Calu3 (cell line): ENCODE results near the gene SCN3B. TPM values are rescaled to one million over a fixed set of nuclear protein-coding genes. Genes with fewer than 3 reads are reported as not detected.

ENCODE experiments used
- BruUV-seq: library from RNA; stranded (reverse); fragments of 400-500 nt; replicated peaks from 2 replicates; lab custom pipeline; 2021; lab: Mats Ljungman, UMichigan
- CTCF ChIA-PET: fragments of 300-600 bp; sonication (Branson Sonifier 250); formaldehyde crosslinking; loops from one replicate; lab custom pipeline; 2022; ENCODE audit warnings: antibody characterized with exemption; lab: Charles Lee
- DNase-seq: peaks from one replicate; pipeline ENCODE4 v3.0.0; 2022
- H3K27ac Mint-ChIP-seq: one replicate; pipeline ENCODE4 v1.8.0; 2022; ENCODE audit warnings: mixed read lengths; ENCODE audit not compliant: unreplicated experiment
- H3K27me3 Mint-ChIP-seq: one replicate; pipeline ENCODE4 v1.8.0; 2022; ENCODE audit warnings: mixed read lengths; ENCODE audit not compliant: unreplicated experiment
- H3K36me3 Mint-ChIP-seq: one replicate; pipeline ENCODE4 v1.8.0; 2022; ENCODE audit warnings: mild to moderate bottlenecking, moderate library complexity, mixed read lengths; ENCODE audit not compliant: insufficient read depth, unreplicated experiment
- H3K4me1 Mint-ChIP-seq: one replicate; pipeline ENCODE4 v1.8.0; 2022; ENCODE audit warnings: mild to moderate bottlenecking, low read depth, mixed read lengths; ENCODE audit not compliant: unreplicated experiment
- H3K4me3 Mint-ChIP-seq: one replicate; pipeline ENCODE4 v1.8.0; 2022; ENCODE audit warnings: mild to moderate bottlenecking, low read depth, moderate library complexity, mixed read lengths; ENCODE audit not compliant: unreplicated experiment
- H3K9me3 Mint-ChIP-seq: one replicate; pipeline ENCODE4 v1.8.0; 2022; ENCODE audit warnings: low read depth, mixed read lengths; ENCODE audit not compliant: unreplicated experiment
- CTCF ChIP-seq: fragments of 200-600 bp; IDR thresholded peaks from one replicate; pipeline ENCODE4 v1.8.0; 2022; ENCODE audit warnings: antibody characterized with exemption; ENCODE audit not compliant: unreplicated experiment
- intact Hi-C: fragments of 100-400 bp; cut with micrococcal nuclease; formaldehyde crosslinking; loops from one replicate; pipeline ENCODE4 v1.10.0; 2022; ENCODE audit not compliant: unreplicated experiment
- total RNA-seq: library from RNA; stranded (reverse); gene quantifications from 2 replicates; pipeline ENCODE4 v1.2.3, GENCODE V29; 2022

SCN3B gene
- total RNA-seq, 1 experiment from 2014 or later, result 0.45 TPM

DNA sequence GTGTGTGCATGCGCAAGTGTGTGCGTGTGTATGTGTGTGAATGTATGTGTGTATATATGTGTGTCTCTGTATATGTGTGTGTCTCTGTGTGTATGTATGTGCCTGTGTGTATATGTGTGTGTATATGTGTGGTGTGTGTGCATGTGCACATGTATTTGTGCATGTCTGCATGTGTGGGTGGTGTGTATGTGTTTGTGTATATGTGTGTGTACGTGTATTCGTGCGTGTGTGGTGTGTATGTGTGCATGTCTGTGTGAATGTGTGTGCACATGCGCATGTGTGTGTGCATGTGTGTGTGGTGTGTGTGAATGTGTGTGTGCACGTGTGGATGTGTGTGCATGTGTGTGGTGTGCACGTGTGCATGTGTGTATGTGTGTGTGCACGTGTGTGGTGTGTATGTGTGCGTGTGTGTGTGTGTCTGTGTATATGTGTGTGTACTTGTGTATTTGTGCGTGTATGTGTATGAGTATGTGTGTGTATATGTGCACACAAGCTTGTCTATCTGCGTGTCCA lies 71.4 kb downstream of the SCN3B start:
- Mint-ChIP-seq H3K4me3 (no peak overlapping the region), H3K36me3 (no peaks in the 10 kb centered on the region), H3K4me1 (peaks cover 50% of the 10 kb centered on the region), H3K27ac (no peak overlapping the region), H3K27me3 (peaks cover 37% of the 10 kb centered on the region), H3K9me3 (no peaks in the 10 kb centered on the region)
- DNase-seq, result no peak
- CTCF ChIA-PET, result no interaction called here
- intact Hi-C loops, result loop anchor here (10.0 kb wide), 1 partner anchor 62 kb away; no protein-coding TSS in a partner anchor
- no peak for TF ChIP-seq CTCF
- BruUV-seq, result no TSS peak

GRCh38 chr11:123581651-123582399 lies 72.6 kb downstream of the SCN3B start:
- Mint-ChIP-seq H3K4me3 (no peak overlapping the region), H3K27ac (no peak overlapping the region), H3K9me3 (no peaks in the 10 kb centered on the region), H3K36me3 (no peaks in the 10 kb centered on the region), H3K4me1 (peaks cover 40% of the 10 kb centered on the region), H3K27me3 (peaks cover 43% of the 10 kb centered on the region)
- no peak for DNase-seq
- CTCF ChIA-PET, result interaction anchor here (1.9 kb wide), 1 partner anchor 126 kb away, joined by 18 read pairs; no protein-coding TSS in a partner anchor
- BruUV-seq, result no TSS peak
- intact Hi-C loops, result loop anchor here (10.0 kb wide), 1 partner anchor 63 kb away; no protein-coding TSS in a partner anchor
- TF ChIP-seq CTCF, result no peak

DNA sequence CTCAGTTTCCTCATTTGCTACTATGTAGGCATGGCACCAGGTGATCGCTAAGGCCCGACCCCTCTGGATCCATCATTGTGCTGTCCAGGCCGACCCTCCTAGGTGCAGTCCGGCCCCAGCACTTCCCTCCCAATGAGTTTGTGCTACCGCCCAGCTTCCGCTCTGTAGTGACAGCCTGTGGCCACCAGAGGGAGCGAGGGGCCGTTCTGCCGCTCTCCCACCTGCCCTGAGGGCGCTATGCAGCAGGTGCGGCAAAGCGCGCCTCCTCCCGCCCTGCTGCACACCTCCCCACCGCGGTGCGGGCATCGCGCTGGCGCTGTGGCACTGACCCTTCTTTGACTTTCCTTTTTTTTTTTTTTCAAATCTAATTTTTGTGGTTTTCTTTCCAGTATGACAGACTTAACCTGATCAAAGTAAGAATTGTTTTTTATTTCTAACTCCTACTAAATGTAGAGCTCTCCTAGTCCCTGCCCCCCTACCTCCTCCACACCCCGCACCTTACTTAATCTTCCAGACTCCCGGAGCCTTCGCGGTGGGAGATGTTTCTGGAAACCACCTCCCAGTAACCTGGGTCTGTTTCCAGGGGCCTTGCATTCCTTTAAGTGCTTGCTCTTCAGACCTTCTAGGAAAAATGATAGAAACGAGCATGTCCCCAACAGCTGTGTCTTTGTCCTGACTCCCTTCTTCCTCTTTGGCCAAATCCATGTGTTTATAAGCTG lies 73.7 kb downstream of the SCN3B start:
- BruUV-seq, result no TSS peak
- peak; percentile 79 for DNase-seq
- H3K9me3 Mint-ChIP-seq, result no peaks in the 10 kb centered on the region

More for the DNA sequence above, 73.7 kb downstream of the SCN3B start:
- no peak overlapping the region for H3K27ac Mint-ChIP-seq
- H3K4me1 Mint-ChIP-seq, result peaks cover 29% of the 10 kb centered on the region
- H3K4me3 Mint-ChIP-seq, result no peak overlapping the region
- H3K36me3 Mint-ChIP-seq, result no peaks in the 10 kb centered on the region
- intact Hi-C loops, result loop anchor here (1.0 to 10.0 kb wide), 2 partner anchors 64 to 127 kb away; no protein-coding TSS in a partner anchor
- peaks cover 54% of the 10 kb centered on the region for H3K27me3 Mint-ChIP-seq
- peak; percentile 89 for TF ChIP-seq CTCF
- CTCF ChIA-PET, result interaction anchor here (0.6 to 1.9 kb wide), 6 partner anchors 9 to 127 kb away, joined by 3 to 18 read pairs (median 7); no protein-coding TSS in a partner anchor
